NCI-H774 (cell line): ENCODE results near the gene SH3PXD2A.
"Not testable (repeated sequence)": the region's sequence is repeated elsewhere in the genome, so short reads cannot be mapped to it uniquely, and the experiment has no call there.

ENCODE experiments used
- DNase-seq: peaks from one replicate; lab custom pipeline; 2025; lab: John Stamatoyannopoulos, UW

SH3PXD2A gene

DNA sequence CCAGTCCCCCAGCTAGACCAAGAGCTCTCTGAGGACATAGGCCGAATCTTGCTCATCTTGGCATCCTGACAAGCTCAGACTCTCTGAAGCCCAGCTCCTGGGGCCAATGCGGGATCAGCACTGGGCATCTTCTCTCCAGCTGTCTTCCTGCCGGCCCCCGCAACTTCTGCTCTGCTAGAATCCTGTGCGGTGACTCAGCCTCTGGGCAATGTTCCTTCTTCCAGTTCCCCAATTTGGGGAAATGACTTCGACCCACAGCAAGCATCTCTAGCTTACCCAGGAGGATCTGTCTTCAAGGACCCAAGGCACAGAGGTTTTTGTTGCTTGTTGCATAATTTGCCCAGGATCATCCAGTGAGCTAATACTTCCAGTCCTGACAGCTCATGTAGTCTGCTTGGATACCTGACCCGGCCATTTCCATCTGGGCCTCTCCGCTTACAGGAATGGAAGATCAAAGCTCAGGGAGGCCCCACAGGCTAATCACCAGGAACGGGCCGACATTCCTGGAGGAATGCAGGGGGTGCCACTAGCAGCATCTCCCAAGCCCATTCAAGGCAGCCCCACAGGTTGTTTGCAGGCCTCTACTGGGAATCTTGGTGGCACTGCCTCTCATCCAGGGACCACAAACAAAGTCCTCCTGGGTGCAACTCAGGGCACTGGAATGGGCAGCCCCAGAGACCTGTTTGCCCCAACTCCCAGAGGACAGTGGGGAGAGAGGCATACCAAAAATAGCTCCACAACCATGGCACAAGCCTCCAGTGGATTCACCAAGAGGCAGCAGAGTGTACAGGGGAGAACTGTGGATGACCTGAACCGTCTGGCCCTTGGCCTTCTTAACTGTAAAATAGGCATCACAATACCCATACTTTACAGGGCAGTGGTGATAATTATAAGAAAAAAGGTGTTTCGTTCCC is 210.0 kb downstream of the SH3PXD2A start:
- no peak for DNase-seq

GRCh38 chr10:103643381-103643780 is 212.0 kb downstream of the SH3PXD2A start:
- no peak for DNase-seq

DNA sequence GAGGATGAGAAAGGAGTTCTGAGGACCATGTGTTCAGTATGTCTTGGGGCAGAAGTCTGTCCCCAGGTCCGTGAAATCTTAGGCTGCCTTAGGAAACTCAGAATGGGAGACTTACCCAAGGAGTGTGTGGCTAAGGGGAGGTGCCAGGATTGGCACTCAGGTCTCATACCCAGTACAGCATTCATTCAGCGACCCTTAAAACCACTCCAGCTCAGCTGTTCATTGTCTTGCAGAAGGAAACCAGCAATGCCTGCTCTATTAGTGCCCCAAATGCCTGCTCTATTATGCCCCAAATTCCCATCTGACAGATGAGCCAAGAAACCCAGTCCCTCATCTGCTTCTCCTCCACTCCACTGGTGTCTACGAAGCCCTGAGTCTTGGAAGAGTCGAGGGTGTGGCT is 214.1 kb downstream of the SH3PXD2A start:
- no peak for DNase-seq

DNA sequence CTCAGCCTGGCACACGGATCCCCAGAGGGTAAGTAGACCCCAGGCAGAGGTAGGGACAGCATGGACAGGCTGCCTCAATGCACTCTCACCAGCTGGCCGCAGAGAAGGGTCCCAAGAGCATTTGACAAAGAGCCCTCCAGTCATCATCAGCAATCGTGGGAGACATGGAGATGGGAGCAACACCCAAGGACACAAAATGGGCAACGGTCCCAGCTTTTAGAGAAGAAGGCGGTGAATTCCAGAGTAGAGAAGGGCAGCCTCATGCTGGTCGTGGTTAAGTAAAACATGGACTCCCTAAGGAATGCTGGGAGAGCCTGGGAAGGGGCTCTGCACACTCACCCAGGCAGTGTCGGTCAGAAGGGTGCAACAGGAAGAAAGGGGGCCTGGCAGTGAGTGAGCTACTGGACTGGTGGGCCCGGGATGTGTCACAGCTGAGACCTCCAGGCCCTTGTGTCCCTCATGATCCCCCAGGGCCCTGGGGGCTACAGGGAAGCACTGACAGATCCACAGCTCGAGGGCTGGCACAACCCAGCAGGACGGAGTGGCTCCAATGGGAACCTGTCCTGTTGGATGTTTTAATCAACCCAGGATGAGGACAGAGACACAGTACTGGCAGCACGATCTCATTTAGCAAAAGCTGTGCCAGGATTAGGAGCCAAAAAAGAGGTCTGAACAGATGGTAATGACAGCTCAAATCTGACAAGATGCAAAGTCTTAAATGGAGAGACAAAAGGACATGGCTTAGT is 214.8 kb downstream of the SH3PXD2A start:
- DNase-seq: no peak

DNA sequence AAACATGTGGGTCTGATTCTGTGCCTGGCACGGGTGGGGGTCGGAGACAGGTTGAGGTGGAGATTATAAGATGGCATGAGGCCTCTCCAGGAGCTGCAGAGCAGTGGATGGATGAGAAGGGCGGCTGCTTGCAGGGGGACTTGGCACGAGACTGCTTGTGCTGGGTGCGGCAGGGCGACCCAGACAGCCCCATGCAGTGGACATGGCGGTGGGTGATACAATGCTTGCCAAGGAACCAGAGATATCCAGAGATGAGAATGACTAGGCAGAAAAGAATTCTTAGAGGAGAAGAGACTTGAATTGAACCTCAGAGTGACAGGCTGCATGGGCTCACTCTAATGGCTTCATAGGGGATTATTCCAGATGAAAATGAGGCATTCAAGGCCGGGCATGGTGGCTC is 216.4 kb downstream of the SH3PXD2A start:
- DNase-seq: no peak

- DNase-seq: no peak
These were observed 217.3 kb downstream of the SH3PXD2A start for GRCh38 chr10:103637927-103638557.

- DNase-seq: no peak
These were observed 218.4 kb downstream of the SH3PXD2A start for GRCh38 chr10:103637011-103637410.

DNA sequence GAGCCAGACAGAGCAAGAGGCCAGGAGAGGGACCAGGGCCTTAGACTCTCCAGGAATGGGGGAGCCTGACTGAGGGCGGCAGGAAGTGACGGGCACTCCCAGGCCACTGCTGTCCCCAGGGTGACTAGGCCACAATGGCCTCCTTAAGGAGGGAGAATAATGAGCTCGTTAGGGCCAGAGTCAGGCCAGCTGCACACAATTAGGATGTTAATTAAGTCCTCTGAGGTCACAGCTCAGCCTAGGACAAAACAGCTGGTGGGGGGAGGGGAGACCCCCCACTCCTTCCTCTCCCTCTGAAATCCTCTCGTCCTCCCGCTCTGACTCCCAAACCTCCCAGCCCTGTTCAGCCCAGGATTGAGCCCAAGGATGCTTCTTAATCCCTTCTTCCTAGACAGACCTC is 218.9 kb downstream of the SH3PXD2A start:
- no peak for DNase-seq

GRCh38 chr10:103635580-103635979 is 219.8 kb downstream of the SH3PXD2A start:
- no peak for DNase-seq

DNA sequence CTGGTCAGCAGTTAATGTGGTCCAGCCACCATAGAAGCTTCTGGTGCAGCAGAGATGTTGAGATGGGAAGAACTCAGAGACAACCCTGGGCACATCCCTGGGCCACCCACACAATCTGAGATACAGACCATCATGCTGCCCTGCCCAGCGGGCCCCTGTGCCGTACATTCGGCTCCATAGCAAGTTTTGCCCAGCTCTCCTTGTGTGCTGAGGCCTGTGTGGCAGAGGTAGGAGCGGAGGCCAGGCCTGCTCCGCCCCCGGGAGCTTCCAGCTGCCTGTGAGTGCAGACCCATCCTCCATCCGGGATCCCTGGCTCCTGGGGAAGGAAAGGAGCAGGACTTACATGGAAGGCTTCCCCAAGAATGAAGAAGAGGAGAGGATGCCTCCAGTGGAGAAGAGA is 221.5 kb downstream of the SH3PXD2A start:
- DNase-seq: no peak

- not testable (repeated sequence) for DNase-seq
These were observed 222.5 kb downstream of the SH3PXD2A start for GRCh38 chr10:103632871-103633270.

- DNase-seq: no peak
These were observed 223.1 kb downstream of the SH3PXD2A start for GRCh38 chr10:103632247-103632642.

DNA sequence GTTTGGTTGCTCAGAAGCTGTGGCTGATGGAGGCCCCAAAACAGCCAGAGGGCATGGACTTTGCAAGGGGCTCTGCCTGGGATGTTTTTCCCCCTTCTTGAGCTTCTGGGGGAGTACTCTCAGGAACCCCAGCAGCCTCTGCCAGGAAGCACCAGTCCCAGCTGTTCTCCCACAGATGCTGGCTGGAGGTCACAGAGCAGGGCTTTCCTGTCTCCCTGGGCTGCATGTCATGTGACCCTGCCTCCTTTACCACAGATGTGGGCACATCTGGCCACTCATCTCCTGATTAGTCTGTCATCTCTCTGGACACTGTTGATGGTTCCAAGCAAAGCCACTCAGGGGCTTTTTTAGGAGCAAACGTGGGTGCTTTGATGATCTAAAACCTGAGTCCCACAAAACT is 225.2 kb downstream of the SH3PXD2A start:
- DNase-seq: no peak

DNA sequence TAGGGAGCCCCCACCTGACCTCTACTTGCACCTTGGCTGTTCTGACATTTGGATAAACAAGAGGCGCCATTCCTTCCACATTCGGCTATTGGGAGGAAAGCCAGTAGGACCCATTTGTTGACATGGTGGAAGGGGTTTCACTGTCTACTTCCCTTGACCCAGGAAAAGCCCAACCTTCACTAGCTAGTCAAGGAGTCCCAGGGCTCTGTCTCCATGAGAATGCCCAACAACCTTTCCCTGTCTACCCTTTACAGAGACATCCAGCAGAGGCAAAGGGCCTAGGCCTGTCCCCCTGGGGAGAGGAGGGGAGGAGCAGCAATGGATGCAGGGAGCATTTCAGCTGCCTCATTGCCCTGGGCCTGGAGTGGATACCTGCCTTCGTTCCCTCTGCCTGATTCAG is 225.8 kb downstream of the SH3PXD2A start:
- DNase-seq: no peak

DNA sequence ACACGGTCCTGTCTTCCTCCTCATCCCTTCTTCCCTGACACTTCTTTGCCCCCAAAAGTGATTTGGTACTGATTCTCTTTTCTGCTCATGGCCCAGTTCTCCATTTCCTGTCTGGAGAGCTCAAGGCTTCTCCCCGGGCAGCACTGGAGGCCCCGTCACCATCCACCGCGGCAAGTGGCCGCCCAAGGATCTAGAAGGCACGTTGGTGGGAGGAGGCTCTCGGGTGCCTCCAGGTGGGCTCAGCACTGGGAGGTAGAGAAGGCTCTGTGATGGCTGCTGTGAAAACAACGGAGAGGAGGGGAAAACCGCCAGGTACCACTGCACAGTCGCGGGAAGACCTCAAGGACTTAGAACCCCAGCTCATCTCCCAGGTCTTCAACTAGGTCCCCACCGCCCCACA is 227.5 kb downstream of the SH3PXD2A start:
- no peak for DNase-seq

DNA sequence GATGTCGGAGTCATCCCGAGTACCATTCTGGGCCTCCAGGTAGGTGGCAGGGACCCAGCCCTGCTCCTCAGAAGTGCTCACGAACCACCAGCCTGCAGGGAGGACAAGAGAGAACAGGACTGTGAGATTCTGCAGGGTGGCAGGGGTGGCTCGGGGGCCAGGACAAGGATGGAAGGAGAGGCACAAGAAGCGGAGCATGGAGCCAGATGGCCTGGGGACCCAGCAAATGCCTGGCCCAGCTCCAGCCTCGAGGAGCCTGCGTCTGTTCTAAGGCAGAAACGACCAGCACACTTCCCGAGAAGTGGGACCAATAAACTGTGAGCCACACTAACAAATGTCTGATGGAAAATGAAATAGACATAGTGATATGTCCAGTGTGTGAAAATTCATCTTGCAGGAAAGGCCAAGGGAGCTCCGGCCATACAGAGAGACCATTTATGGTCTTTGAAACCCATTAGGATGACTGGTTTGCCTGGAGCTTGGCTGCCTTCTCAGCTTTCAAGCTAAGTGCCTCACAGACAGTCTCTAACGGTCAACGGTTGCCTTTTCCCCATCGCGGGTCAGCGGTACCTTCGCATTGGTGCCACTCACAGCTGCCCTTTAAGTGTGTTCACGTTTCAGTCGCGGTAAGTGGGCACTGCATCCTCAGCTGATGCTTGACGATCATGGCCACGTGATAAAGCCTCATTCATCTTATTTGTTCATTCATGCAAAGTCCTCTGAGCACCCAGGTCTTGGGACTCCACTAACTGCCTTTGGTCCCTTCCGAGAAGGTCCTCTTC is 228.1 kb downstream of the SH3PXD2A start:
- no peak for DNase-seq

- no peak for DNase-seq
These were observed 229.2 kb downstream of the SH3PXD2A start for GRCh38 chr10:103626178-103626577.

DNA sequence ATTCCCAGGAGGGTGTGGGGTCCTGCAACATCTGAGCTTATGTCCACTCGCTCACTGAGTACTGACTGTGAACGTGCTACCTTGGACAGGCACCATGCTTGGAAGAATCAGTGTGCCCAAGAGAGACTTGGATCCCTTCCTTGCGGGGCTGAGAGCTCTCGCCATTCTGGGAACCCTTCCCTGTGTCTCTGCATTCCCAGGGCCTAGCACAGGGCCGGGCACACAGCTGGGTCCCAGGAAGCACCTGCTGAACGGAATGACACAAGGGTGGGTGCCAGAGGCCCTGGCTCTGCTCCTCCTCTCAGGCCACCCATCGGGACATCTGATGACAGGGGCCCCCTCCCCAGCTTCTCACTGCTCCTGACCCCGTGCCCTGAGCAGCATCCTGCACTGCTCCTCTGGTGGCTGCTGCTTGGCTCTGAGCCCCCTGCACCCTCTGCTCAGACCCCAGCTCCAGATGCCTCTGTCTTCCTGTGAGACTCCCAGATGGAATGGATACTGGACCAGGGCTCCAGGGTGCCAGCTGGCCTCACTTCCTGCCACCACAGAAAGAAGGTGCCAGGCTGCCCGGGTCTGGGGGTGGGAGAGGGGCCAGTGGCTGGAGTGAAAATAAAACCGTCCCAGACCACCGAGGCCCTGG is 232.3 kb downstream of the SH3PXD2A start:
- DNase-seq: no peak

- no peak for DNase-seq
These were observed 233.1 kb downstream of the SH3PXD2A start for GRCh38 chr10:103622286-103622685.

- no peak for DNase-seq
These were observed 233.6 kb downstream of the SH3PXD2A start for GRCh38 chr10:103621783-103622125.
